Activated T-cell treated with anti-CD3 and anti-CD28 coated beads, Interleukin-2, amount 50 U/mL, for 1 hour (primary cell): ENCODE data around the gene LLGL2.
"Not testable (repeated sequence)": the region's sequence is repeated elsewhere in the genome, so short reads cannot be mapped to it uniquely, and the experiment has no call there.

Source experiments
- DNase-seq: peaks from one replicate; pipeline ENCODE4 v3.0.0-alpha.2; 2020

LLGL2 gene, protein sequence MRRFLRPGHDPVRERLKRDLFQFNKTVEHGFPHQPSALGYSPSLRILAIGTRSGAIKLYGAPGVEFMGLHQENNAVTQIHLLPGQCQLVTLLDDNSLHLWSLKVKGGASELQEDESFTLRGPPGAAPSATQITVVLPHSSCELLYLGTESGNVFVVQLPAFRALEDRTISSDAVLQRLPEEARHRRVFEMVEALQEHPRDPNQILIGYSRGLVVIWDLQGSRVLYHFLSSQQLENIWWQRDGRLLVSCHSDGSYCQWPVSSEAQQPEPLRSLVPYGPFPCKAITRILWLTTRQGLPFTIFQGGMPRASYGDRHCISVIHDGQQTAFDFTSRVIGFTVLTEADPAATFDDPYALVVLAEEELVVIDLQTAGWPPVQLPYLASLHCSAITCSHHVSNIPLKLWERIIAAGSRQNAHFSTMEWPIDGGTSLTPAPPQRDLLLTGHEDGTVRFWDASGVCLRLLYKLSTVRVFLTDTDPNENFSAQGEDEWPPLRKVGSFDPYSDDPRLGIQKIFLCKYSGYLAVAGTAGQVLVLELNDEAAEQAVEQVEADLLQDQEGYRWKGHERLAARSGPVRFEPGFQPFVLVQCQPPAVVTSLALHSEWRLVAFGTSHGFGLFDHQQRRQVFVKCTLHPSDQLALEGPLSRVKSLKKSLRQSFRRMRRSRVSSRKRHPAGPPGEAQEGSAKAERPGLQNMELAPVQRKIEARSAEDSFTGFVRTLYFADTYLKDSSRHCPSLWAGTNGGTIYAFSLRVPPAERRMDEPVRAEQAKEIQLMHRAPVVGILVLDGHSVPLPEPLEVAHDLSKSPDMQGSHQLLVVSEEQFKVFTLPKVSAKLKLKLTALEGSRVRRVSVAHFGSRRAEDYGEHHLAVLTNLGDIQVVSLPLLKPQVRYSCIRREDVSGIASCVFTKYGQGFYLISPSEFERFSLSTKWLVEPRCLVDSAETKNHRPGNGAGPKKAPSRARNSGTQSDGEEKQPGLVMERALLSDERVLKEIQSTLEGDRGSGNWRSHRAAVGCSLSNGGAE

GRCh38 chr17:75524970-75525805 lies at the start of gene LLGL2:
TSS of gene LLGL2 (plus strand) at chr17:75525697. CDS start at chr17:75543427, 17,730 bp downstream.
- DNase-seq, result peak; percentile 89

DNA sequence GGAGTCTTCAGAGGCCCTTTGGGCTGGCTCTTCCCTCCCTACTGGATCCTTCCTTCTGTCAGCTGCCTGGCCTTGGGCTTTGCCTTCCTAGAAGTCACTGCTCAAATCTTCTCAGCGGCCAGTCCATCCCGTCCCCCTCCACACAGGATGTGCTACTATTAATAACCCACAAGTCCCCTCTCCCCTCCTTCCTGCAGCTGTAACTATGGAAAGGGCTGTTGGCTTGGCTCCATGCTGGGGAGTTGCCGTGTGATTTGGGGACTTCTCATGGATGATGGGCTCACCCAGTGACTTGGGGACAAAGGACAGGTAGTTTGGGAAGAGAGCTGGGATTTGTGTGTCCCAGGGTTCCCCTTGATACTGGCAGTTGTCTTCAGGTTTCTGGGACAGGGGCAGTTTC lies 49.6 kb upstream of the LLGL2 start:
- DNase-seq, result no peak

- no peak for DNase-seq
These were observed 49.2 kb upstream of the LLGL2 start for GRCh38 chr17:75476271-75476671.

DNA sequence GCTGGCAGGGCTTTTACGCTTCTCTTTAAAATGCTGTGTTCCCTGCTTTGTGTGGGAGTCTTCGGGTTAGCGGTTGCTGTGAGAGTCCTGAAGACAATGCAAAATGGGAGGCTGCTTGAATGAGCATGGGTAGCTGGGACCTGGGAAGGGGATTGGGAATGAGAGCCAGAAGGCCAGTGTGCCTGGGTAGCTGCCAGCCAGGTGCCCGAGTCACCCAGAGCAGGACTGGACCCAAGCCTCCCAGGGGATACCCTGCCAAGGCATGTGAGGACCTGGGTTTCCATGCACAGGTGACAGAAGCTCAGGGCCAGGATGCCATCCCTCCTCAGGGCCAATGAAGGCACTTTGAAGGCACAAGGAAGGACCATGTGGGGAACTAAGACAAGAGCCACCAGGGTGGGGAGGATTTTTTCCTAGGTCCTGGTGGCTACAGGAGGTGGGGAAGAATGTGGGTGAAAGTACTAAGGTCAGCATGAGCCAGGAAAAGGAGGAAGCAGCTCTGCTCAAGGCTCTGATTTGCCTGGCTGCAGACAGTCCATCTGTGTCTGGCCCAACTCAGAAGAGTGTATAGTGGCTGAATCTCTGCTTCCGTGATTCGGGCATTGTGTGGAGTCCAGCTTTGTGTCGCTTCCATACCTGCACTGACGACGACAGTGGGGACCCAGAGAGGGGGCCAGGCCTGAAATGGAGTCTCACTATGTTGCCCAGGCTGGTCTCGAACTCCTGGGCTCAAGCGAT lies 48.6 kb upstream of the LLGL2 start:
- DNase-seq, result no peak

DNA sequence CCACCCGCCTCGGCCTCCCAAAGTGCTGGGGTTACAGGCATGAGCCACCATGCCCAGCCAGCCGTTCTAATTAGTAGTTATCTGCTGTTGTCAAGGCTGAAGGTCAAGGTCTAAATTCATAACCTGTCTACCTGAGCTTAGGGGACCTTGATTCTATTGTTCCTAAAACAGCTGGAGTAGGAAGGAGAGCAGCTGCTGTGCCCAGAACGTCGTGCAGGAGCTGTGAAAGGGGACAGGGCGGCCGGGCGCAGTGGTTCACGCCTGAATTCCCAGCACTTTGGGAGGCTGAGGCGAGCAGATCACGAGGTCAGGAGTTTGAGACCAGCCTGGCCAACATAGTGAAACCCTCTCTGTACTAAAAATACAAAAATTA lies 48.0 kb upstream of the LLGL2 start:
- not testable (repeated sequence) for DNase-seq

DNA sequence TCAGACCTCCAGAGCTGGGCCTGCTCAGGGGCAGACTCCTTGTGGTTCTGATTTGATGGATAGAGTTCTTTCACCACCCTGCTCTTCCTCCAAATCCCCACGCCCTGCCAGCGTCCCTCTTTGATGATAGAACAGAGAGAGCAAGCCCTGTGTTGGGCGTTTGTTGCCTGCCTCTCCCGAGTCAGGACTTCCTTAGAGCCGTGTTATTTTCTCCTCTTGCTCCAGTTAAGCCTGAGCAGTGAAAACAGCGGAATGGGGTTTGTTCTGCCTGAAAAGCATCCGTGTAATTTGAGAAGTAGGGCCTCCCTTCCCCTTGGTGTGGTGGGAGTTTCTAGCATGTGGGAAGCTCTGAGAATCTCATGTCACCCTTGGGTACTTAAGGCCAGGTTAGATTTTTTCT lies 47.0 kb upstream of the LLGL2 start:
- no peak for DNase-seq

- no peak for DNase-seq
These were observed 45.2 kb upstream of the LLGL2 start for GRCh38 chr17:75480281-75480680.

DNA sequence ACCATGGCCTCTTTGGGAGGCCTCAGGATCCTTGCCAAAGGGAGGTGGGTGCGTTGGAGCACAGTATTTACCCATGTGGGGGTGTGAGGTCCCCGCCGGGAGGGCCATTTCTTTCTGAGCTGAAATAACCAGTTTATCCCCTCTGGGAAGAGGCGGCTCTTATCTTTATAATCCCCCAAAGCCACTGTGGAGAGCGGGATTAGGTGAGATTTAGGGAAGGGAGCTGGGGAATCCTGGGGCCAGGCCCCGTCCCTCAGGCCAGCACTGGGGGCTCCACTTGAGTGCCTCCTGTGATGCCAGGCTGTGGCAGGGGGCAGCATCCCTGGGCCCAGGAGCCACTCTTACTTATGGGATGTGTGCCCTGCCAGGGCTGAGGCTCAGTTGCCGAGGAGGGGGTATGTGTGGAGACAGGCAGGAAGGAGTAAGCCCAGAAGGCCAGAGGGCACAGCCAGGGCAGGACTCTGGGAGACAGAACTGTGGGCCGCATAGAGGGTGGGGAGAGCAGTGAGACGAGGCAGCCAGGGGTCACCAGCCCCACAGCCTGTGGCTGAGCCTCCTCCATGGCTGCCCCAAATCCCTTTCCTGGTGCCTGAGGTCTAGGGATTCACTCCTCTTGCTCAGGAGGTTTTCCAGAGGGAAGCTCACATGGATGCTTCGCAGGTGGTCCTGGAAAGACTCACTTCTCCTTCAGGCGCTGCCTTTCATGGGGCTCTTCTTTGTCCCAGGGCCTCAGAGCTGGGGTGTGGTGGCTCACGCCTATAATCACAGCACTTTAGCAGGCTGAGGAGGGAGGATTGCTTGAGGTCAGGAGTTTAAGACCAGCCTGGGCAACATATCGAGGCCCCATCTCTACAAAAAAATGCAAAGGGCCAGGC lies 44.1 kb upstream of the LLGL2 start:
- no peak for DNase-seq

DNA sequence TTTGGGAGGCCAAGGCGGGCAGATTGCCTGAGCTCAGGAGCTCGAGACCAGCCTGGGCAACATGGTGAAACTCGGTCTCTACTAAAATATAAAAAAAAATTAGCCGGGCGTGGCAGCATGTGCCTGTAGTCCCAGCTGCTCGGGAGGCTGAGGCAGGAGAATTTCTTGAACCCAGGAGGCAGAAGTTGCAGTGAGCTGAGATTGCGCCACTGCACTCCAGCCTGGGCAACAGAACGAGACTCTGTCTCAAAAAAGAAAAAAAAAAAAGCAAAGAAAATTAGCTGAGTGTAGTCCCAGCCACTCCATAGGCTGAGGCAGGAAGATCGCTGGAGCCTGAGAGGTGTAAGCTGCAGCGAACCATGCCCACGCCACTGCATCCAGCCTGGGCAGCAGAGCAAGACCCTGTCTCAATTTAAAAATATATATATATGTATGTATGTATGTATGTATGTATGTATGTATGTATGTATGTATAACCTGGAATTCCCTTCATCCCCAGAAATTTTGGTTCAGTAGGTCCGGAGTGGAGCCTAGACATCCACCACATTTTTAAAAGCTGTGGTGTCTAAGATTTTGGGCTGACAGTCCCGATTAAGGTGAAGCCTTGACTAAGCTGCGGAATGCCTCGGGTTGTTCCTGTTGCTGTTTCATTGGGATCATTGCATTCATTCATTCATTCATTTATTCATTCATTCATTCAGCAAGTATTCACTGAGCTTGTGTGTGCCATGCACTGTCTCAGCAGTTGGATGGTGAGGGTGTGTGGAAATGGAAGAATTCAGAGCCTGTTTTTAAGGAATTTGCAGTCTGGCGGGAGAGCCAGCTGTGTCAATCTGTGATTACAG lies 43.2 kb upstream of the LLGL2 start:
- DNase-seq, result no peak

- DNase-seq, result no peak
These were observed 39.8 kb upstream of the LLGL2 start for GRCh38 chr17:75485688-75486087.

GRCh38 chr17:75486151-75486550 lies 39.3 kb upstream of the LLGL2 start:
- no peak for DNase-seq

GRCh38 chr17:75486951-75487350 lies 38.5 kb upstream of the LLGL2 start:
- no peak for DNase-seq

GRCh38 chr17:75487351-75488070 lies 38.0 kb upstream of the LLGL2 start:
- peak; percentile 48 for DNase-seq

GRCh38 chr17:75488693-75489510 lies 36.6 kb upstream of the LLGL2 start:
- no peak for DNase-seq

DNA sequence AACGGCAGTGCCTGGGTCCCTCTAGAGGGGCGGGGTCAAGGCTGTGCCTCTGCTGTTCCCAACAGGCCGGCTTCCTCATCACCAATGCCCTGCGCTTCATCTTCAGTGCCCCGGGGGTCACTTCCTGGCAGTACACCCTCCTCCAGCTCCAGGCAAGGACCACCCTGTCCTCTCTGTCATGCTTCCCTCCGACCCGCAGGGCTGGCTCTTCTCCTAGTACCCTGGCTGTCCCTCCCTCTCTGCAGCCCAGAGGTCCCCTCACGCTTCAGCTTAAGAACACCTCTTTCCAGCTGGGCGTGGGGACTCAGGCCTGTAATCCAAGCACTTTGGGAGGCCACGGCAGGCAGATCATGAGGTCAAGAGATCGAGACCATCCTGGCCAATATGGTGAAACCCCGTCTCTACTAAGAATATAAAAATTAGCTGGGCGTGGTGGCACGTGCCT lies 36.0 kb upstream of the LLGL2 start:
- no peak for DNase-seq

DNA sequence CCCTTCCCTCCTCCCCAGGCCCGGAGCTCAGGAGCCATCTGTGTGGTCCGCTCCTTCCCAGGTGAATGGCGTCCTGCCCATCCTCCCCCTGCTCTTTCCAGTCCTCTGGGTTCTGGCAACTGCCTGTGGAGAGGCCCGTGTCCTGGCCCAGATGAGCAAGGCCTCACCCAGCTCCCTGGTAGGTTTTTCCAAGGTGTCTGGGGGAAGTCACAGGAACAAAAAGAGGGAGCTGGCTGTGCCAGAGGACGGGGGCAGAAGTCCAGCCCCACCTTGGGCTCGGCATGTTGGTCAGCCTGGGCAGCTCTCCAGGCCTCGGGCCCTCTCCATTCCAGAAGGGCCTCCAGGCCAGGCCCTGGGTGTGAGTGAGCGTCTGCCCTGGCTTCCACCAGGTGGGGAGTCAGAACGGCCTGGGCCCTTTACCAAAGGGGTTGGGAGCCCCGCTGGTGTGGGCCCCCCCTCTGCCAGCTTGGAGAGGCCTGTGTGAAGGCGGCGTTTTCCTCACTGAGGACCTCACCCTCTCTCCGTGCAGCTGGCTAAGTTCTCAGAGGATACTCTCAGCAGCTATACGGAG lies 35.2 kb upstream of the LLGL2 start:
- no peak for DNase-seq

DNA sequence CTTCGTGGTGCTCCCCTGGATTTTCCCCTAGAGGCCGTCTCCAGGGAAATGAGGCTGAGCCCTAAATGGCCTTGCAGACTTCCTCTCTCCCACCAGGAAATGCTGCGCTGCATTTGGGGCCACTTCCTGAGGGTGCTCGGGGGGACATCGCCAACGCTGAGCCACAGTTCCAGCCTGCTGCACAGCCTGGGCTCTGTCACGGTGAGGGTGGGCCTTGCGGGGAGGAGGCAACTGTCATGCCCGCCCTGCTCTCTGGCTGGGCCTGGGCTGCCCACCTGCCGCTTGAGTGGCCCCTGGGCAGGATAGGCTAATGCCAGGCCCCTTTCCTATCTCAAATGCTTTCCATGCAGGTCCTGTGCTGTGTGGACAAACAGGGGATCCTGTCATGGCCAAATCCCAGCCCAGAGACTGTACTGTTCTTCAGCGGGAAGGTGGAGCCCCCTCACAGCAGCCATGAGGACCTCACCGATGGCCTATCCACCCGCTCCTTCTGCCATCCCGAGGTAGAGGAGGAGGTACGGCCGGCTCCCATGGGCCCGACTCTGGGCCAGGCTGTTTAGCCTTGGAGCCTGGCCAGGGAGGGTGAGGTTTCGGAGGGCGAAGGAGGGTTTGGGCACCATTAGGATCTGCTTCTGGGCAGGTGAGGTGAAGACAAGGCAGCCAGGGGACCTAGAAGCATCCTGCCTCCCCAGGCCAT lies 34.4 kb upstream of the LLGL2 start:
- DNase-seq, result no peak
